GM12864 (cell line): ENCODE measurements around the gene TACR1.

ENCODE experiments used
- DNase-seq: peaks from one replicate; pipeline ENCODE4 v3.0.0-alpha.2; 2011; ENCODE audit warnings: low read depth
- H3K4me3 ChIP-seq: 2 replicates; pipeline ENCODE4 v1.5.1; 2011; ENCODE audit warnings: mild to moderate bottlenecking, low read depth, low read length, control low read depth
- CTCF ChIP-seq: IDR thresholded peaks from 2 replicates; pipeline ENCODE4 v1.5.1; 2011; ENCODE audit warnings: low read depth, mild to moderate bottlenecking, moderate library complexity, low read length, control low read depth, inconsistent platforms; ENCODE audit errors: missing control alignments

Gene TACR1

GRCh38 chr2:75211266-75211770 is 12.0 kb upstream of the TACR1 start:
- no peak for DNase-seq
- H3K4me3 ChIP-seq, result no peak overlapping the region
- TF ChIP-seq CTCF, result no peak

- DNase-seq, result no peak
- TF ChIP-seq CTCF, result no peak
- H3K4me3 ChIP-seq, result no peak overlapping the region
Observed at GRCh38 chr2:75210409-75210808, 11.1 kb upstream of the TACR1 start.

- no peak for TF ChIP-seq CTCF
- no peak for DNase-seq
- no peak overlapping the region for H3K4me3 ChIP-seq
Observed at GRCh38 chr2:75208738-75209137, 9.4 kb upstream of the TACR1 start.

GRCh38 chr2:75204833-75205232 is 5.5 kb upstream of the TACR1 start:
- H3K4me3 ChIP-seq, result no peak overlapping the region
- no peak for TF ChIP-seq CTCF
- no peak for DNase-seq

- no peak overlapping the region for H3K4me3 ChIP-seq
- TF ChIP-seq CTCF, result no peak
- no peak for DNase-seq
Observed at GRCh38 chr2:75202359-75202758, 3.0 kb upstream of the TACR1 start.

GRCh38 chr2:75200140-75201096 is 1.1 kb upstream of the TACR1 start:
- TF ChIP-seq CTCF, result no peak
- no peak for DNase-seq
- H3K4me3 ChIP-seq, result no peak overlapping the region
